K562 (cell line): ENCODE results near the gene CMSS1. TPM values are rescaled to one million over a fixed set of nuclear protein-coding genes. Genes with fewer than 3 reads are reported as not detected.

Experiments
- ATAC-seq: fragments of 200-7000 bp; cut with Tn5 transposase; 3 replicates; pipeline ENCODE4 v1.9.1; 2020; ENCODE audit warnings: moderate library complexity
- BruUV-seq: library from RNA; stranded (reverse); fragments of 400-500 nt; replicated peaks from 2 replicates; lab custom pipeline; 2021; lab: Mats Ljungman, UMichigan
- CTCF ChIA-PET: fragments of 300-600 bp; formaldehyde crosslinking; extraction: SDS; loops from one replicate; lab custom pipeline; 2021; ENCODE audit warnings: low intra/inter-chr PET ratio; lab: Yijun Ruan, JAX
- POLR2A ChIA-PET: fragments of 300-600, 350-650 bp; sonication (Branson Sonifier 250); formaldehyde crosslinking; extraction: SDS; loops from one replicate; lab custom pipeline; 2021; ENCODE audit warnings: antibody characterized with exemption, inconsistent platforms; lab: Yijun Ruan, JAX
- DNase-seq, 4 experiments: peaks; one replicate each; pipeline versions ENCODE4 v3.0.0 to v3.0.0-alpha.2; 2011 to 2018; ENCODE audit warnings: low spot score in 3 of 4, mixed read lengths in 3 of 4; ENCODE audit errors: extremely low read depth in 1 of 4
- FAIRE-seq: peaks from 2 replicates; lab custom pipeline; 2011; peaks lifted over from hg19 to GRCh38; lab: Jason Lieb, UNC
- H2AFZ ChIP-seq: 2 replicates; pipeline ENCODE4 v1.6.0; 2011; ENCODE audit warnings: low read depth, low read length, control low read depth, inconsistent platforms
- H3K27ac ChIP-seq: fragments of 200-600 bp; 3 replicates; pipeline ENCODE4 v1.8.0; 2011; ENCODE audit warnings: low read depth, mild to moderate bottlenecking, control low read depth, inconsistent platforms, low read length, moderate library complexity, mixed read lengths; ENCODE audit errors: extremely low read depth
- H3K27me3 ChIP-seq, 2 experiments: fragments of 300-600 bp in 1 of 2; 2 replicates in 1 of 2; 3 replicates in 1 of 2; pipeline versions ENCODE4 v1.6.0 to v1.8.0; 2011; ENCODE audit warnings: inconsistent platforms in 2 of 2, low read length in 2 of 2, mild to moderate bottlenecking in 1 of 2, mixed read lengths in 1 of 2, moderate library complexity in 1 of 2; ENCODE audit not compliant: control insufficient read depth in 2 of 2, insufficient read depth in 2 of 2
- H3K36me3 ChIP-seq: fragments of 300-600 bp; 3 replicates; pipeline ENCODE4 v1.8.0; 2011; ENCODE audit warnings: mild to moderate bottlenecking, low read length, inconsistent platforms; ENCODE audit not compliant: control insufficient read depth, insufficient read depth
- H3K4me1 ChIP-seq, 2 experiments: fragments of 200-600 bp in 1 of 2; replicated peaks in 1 of 2; 2 replicates in 1 of 2; 3 replicates in 1 of 2; pipeline versions ENCODE4 v1.5.1 to v1.8.0; 2011; ENCODE audit warnings: inconsistent platforms in 2 of 2, low read length in 2 of 2, mild to moderate bottlenecking in 1 of 2, mixed read lengths in 1 of 2, moderate library complexity in 1 of 2; ENCODE audit not compliant: control insufficient read depth in 2 of 2, insufficient read depth in 2 of 2
- H3K4me2 ChIP-seq: 2 replicates; pipeline ENCODE4 v1.6.1; 2011; ENCODE audit warnings: low read length, control low read depth, inconsistent platforms, mixed read lengths; ENCODE audit not compliant: insufficient read depth
- H3K4me3 ChIP-seq: fragments of 200-600 bp; sonication (generic), shearing (Covaris generic); 2 replicates; pipeline ENCODE4 v1.5.1; 2016; ENCODE audit warnings: control low read depth, inconsistent platforms
- H3K79me2 ChIP-seq: fragments of 200-600 bp; 3 replicates; pipeline ENCODE4 v1.8.0; 2011; ENCODE audit warnings: low read length, inconsistent platforms; ENCODE audit not compliant: control insufficient read depth, insufficient read depth
- H3K9ac ChIP-seq, 2 experiments: 2 replicates each; pipeline versions ENCODE4 v1.6.0 to v1.6.1; 2011; ENCODE audit warnings: low read depth in 2 of 2, low read length in 2 of 2, control low read depth in 1 of 2, inconsistent platforms in 1 of 2, mild to moderate bottlenecking in 1 of 2, mixed read lengths in 1 of 2; ENCODE audit not compliant: insufficient read depth in 1 of 2
- H3K9me1 ChIP-seq: one replicate; pipeline ENCODE4 v1.6.0; 2011; ENCODE audit warnings: inconsistent platforms, mild to moderate bottlenecking, low read length, moderate library complexity; ENCODE audit not compliant: control insufficient read depth, insufficient read depth
- H3K9me3 ChIP-seq: replicated peaks from 2 replicates; pipeline ENCODE4 v1.5.1; 2011; ENCODE audit warnings: low read depth, low read length, inconsistent platforms; ENCODE audit not compliant: control insufficient read depth, insufficient read depth
- H4K20me1 ChIP-seq: replicated peaks from 2 replicates; pipeline ENCODE4 v1.6.1; 2011; ENCODE audit warnings: low read length, inconsistent platforms, mixed read lengths; ENCODE audit not compliant: control insufficient read depth, insufficient read depth
- BCLAF1 ChIP-seq, 2 experiments: fragments of 450-650 bp in 1 of 2; IDR thresholded peaks; 2 replicates each; pipeline ENCODE4 v1.6.1; 2011 to 2017; ENCODE audit warnings: low read depth in 2 of 2, antibody characterized with exemption in 1 of 2, borderline replicate concordance in 1 of 2, low read length in 1 of 2, mild to moderate bottlenecking in 1 of 2, mixed read lengths in 1 of 2; ENCODE audit not compliant: control insufficient read depth in 1 of 2
- CBX3 ChIP-seq, 2 experiments: IDR thresholded peaks; 1 replicate in 1 of 2; 2 replicates in 1 of 2; pipeline ENCODE4 v1.6.1; 2012; ENCODE audit warnings: inconsistent platforms in 2 of 2, low read length in 2 of 2, borderline replicate concordance in 1 of 2, control low read depth in 1 of 2
- CREB3L1 ChIP-seq: fragments of 450-650 bp; IDR thresholded peaks from 2 replicates; pipeline ENCODE4 v1.6.1; 2014; ENCODE audit warnings: low read depth, mild to moderate bottlenecking, moderate library complexity, borderline replicate concordance
- CTBP1 ChIP-seq: fragments of 450-650 bp; IDR thresholded peaks from 2 replicates; pipeline ENCODE4 v1.6.1; 2016; ENCODE audit warnings: borderline replicate concordance
- FOXK1 ChIP-seq: sonication (generic); formaldehyde crosslinking; IDR thresholded peaks from 2 replicates; pipeline ENCODE4 v1.8.0; 2022; ENCODE audit warnings: missing genetic modification reagents, mild to moderate bottlenecking, borderline replicate concordance
- FOXK2 ChIP-seq, 2 experiments: fragments of 450-650 bp; IDR thresholded peaks in 1 of 2; conservative IDR thresholded peaks in 1 of 2; 2 replicates each; pipeline ENCODE4 v1.6.1; 2016; ENCODE audit warnings: low read depth in 2 of 2, mild to moderate bottlenecking in 1 of 2
- GATAD2B ChIP-seq: fragments of 450-650 bp; IDR thresholded peaks from 2 replicates; pipeline ENCODE4 v1.6.1; 2017; ENCODE audit warnings: mild to moderate bottlenecking, borderline replicate concordance
- GMEB1 ChIP-seq: fragments of 250-450 bp; sonication (Bioruptor Pico); IDR thresholded peaks from 2 replicates; pipeline ENCODE4 v1.4.0; 2020; ENCODE audit warnings: mild to moderate bottlenecking
- GTF2F1 ChIP-seq: IDR thresholded peaks from 2 replicates; pipeline ENCODE4 v1.6.1; 2011; ENCODE audit warnings: low read depth, low read length, improper control_type of control experiment
- KLF16 ChIP-seq: IDR thresholded peaks from 2 replicates; pipeline ENCODE4 v1.6.1; 2016; ENCODE audit warnings: antibody characterized with exemption
- POLR2A ChIP-seq: fragments of 450-650 bp; conservative IDR thresholded peaks from 2 replicates; pipeline ENCODE4 v1.6.1; 2016
- POLR2H ChIP-seq: IDR thresholded peaks from 2 replicates; pipeline ENCODE4 v1.6.1; 2016; ENCODE audit warnings: missing genetic modification characterization, low read depth, mild to moderate bottlenecking, control low read depth, missing compliant biosample characterization, moderate library complexity
- THRAP3 ChIP-seq: fragments of 450-650 bp; IDR thresholded peaks from 2 replicates; pipeline ENCODE4 v1.6.1; 2016; ENCODE audit warnings: mild to moderate bottlenecking, inconsistent platforms, borderline replicate concordance
- USF1 ChIP-seq: sonication (generic); formaldehyde crosslinking; IDR thresholded peaks from 2 replicates; pipeline ENCODE4 v1.9.0; 2022; ENCODE audit warnings: mild to moderate bottlenecking, missing genetic modification reagents
- ZC3H4 ChIP-seq: sonication (generic); formaldehyde crosslinking; IDR thresholded peaks from 2 replicates; pipeline ENCODE4 v1.9.0; 2021; ENCODE audit warnings: missing genetic modification reagents, borderline replicate concordance
- ZNF212 ChIP-seq: fragments of 450-650 bp; formaldehyde crosslinking; IDR thresholded peaks from 2 replicates; pipeline ENCODE4 v1.4.0; 2020; ENCODE audit warnings: mild to moderate bottlenecking
- ZNF583 ChIP-seq: fragments of 250-450 bp; sonication (Bioruptor Pico); IDR thresholded peaks from 2 replicates; pipeline ENCODE4 v1.4.0; 2020
- WGBS: fragments of 100-300 bp; shearing (Covaris generic); methylation state at CpG from one replicate; pipeline ENCODE4 v1.1.6; 2016; ENCODE audit warnings: low coverage, mixed read lengths; ENCODE audit not compliant: insufficient coverage; ENCODE audit errors: missing lambda C conversion rate; 5-methylcytosine and 5-hydroxymethylcytosine counted together
- in situ Hi-C: fragments of 300-500 bp; cut with MboI; formaldehyde crosslinking; loops from 4 replicates; pipeline ENCODE4 v1.15.0; 2018; ENCODE audit warnings: inconsistent platforms, mixed read lengths
- intact Hi-C: fragments of 100-400 bp; cut with micrococcal nuclease; formaldehyde crosslinking; loops from 2 replicates; pipeline ENCODE4 v1.14.2; 2022
- polyA plus RNA-seq, 8 experiments: library from polyadenylated mRNA; depleted of rRNA in 4 of 8; stranded (reverse) in 5 of 8; unstranded in 3 of 8; fragments of >200 nt; fragmentation: Nextera tagmentation in 2 of 8; fragmentation: Illumina TruSeq in 1 of 8; extraction: Ambion mirVana in 2 of 8; extraction: Trizol in 1 of 8; gene quantifications; 2 replicates each; pipeline versions ENCODE4 v1.2.1 to v1.2.3, GENCODE V29; 2011 to 2014; ENCODE audit warnings: inconsistent platforms in 1 of 8, missing spikeins in 1 of 8
- total RNA-seq, 7 experiments: library from RNA; depleted of rRNA in 6 of 7; stranded (reverse); fragments of >200 nt in 6 of 7; fragmentation: Illumina TruSeq in 2 of 7; extraction: Trizol in 2 of 7; gene quantifications; 2 replicates each; pipeline versions ENCODE4 v1.2.1 to v1.2.3, GENCODE V29; 2011 to 2021; ENCODE audit warnings: low replicate concordance in 1 of 7

Gene CMSS1
- total and polyA plus RNA-seq, 9 of the 15 experiments (the other 6 are each of a cell fraction or from before 2014, with no cell fraction given), result 46.9 to 109 (median 72.3) TPM

- H3K79me2 ChIP-seq, result no peaks in the 10 kb centered on the region
- DNase-seq (no peak), FAIRE-seq (no peak)
- H3K4me3 ChIP-seq, result no peak overlapping the region
- no peaks in the 10 kb centered on the region for H3K4me1 ChIP-seq
- 4% methylated on average over 11 of the region's 15 CpGs for WGBS
- in situ Hi-C loops, result no loop called here
- intact Hi-C loops, result no loop called here
- peaks cover 0 to 2% of the 10 kb centered on the region in 2 experiments; a peak in 2 of 5 replicates for H3K27me3 ChIP-seq
- no peak for TF ChIP-seq POLR2H (tag)
- TF ChIP-seq GMEB1 (CRISPR knock-in tag), result no peak
- no peak for TF ChIP-seq POLR2A
- no peak for TF ChIP-seq KLF16
- no peak for TF ChIP-seq GTF2F1
- TF ChIP-seq CTBP1, result no peak
- TF ChIP-seq CBX3 (IDR thresholded peaks at IDR 0.05; ENCODE audit: borderline replicate concordance in 1 of 2, low read length in 2 of 2), result no peak
- no peak for TF ChIP-seq CREB3L1
- TF ChIP-seq BCLAF1 (IDR thresholded peaks at IDR 0.05; ENCODE audit: borderline replicate concordance in 1 of 2, control insufficient read depth in 1 of 2, low read depth in 2 of 2, low read length in 1 of 2), result no peak
- TF ChIP-seq THRAP3, result no peak
- no peak for TF ChIP-seq USF1 (CRISPR knock-in tag)
- no peak for TF ChIP-seq FOXK2 (conservative IDR thresholded peaks at IDR 0.05 in 1 of 2, IDR thresholded peaks at IDR 0.05 in 1 of 2; ENCODE audit: low read depth in 2 of 2)
- TF ChIP-seq FOXK1 (CRISPR knock-in tag), result no peak
- no peak for TF ChIP-seq ZC3H4 (CRISPR knock-in tag)
- TF ChIP-seq ZNF212, result no peak
- TF ChIP-seq ZNF583, result no peak
- TF ChIP-seq GATAD2B, result no peak
- TF ChIP-seq, all 486 proteins: peak for 0
- H3K27ac ChIP-seq, result no peak overlapping the region
- H3K9ac ChIP-seq, result no peak overlapping the region
- ATAC-seq, result peak; percentile 51; the same call in 2 of the 3 replicates
- no TSS peak for BruUV-seq
- H2AFZ ChIP-seq, result no peak overlapping the region
- no peaks in the 10 kb centered on the region for H3K9me3 ChIP-seq
- ChIA-PET POLR2A (no interaction called here), CTCF (no interaction called here)
- no peaks in the 10 kb centered on the region for H3K9me1 ChIP-seq
- no peaks in the 10 kb centered on the region for H3K36me3 ChIP-seq
- H3K4me2 ChIP-seq, result no peak overlapping the region
- no peaks in the 10 kb centered on the region for H4K20me1 ChIP-seq
Measured at GRCh38 chr3:99795573-99795972, 22.1 kb upstream of the CMSS1 start.
